MG63 (cell line): ENCODE results near the gene LUZP2. TPM values are rescaled to one million over a fixed set of nuclear protein-coding genes. Genes with fewer than 3 reads are reported as not detected.
"Not testable (repeated sequence)": the region's sequence is repeated elsewhere in the genome, so short reads cannot be mapped to it uniquely, and the experiment has no call there.

Experiments used
- DNase-seq: peaks from one replicate; pipeline ENCODE4 v3.0.0-alpha.2; 2020
- H3K27me3 ChIP-seq: fragments of 250-450 bp; sonication (Bioruptor Pico); 2 replicates; pipeline ENCODE4 v1.5.1; 2020; ENCODE audit warnings: mild to moderate bottlenecking, moderate library complexity
- H3K36me3 ChIP-seq: fragments of 250-450 bp; sonication (Bioruptor Pico); 2 replicates; pipeline ENCODE4 v1.5.1; 2020; ENCODE audit warnings: mild to moderate bottlenecking, moderate library complexity
- H3K4me3 ChIP-seq: fragments of 250-450 bp; sonication (Bioruptor Pico); 2 replicates; pipeline ENCODE4 v1.5.1; 2020; ENCODE audit warnings: mild to moderate bottlenecking, moderate library complexity
- H3K9me3 ChIP-seq: fragments of 250-450 bp; sonication (Bioruptor Pico); 2 replicates; pipeline ENCODE4 v1.5.1; 2020; ENCODE audit warnings: mild to moderate bottlenecking, moderate library complexity
- total RNA-seq: library from RNA; depleted of rRNA; stranded (reverse); fragments of >200 nt; shearing (Covaris generic); gene quantifications from 2 replicates; pipeline ENCODE4 v1.2.3, GENCODE V29; 2014; ENCODE audit warnings: low replicate concordance

The LUZP2 gene
- total RNA-seq, 1 experiment from 2014 or later, result 1.5 TPM

- not testable (repeated sequence) for H3K36me3 ChIP-seq, DNase-seq, H3K27me3 ChIP-seq, H3K9me3 ChIP-seq, H3K4me3 ChIP-seq
Observed at GRCh38 chr11:24999929-25000328, 503.1 kb downstream of the LUZP2 start.

DNA sequence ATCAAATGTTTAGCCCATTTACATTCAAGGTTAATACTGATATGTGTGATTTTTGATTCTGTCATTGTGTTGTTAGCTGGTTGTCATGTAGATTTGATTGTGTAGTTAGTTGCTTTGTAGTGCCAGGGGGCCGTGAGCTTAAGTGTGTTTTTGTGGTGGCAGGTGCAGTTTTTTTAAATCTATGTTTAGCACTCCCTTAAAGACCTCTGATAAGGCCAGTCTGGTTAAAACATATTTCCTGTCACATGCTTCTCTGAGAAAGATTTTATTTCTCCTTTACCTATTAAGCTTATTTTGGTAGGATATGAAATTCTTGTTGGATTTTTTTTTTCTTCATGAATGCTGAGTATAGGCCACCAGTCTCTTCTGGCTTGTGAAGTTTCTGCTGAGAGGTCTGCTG is 540.6 kb downstream of the LUZP2 start:
- no peaks in the 10 kb centered on the region for H3K9me3 ChIP-seq
- DNase-seq, result no peak

DNA sequence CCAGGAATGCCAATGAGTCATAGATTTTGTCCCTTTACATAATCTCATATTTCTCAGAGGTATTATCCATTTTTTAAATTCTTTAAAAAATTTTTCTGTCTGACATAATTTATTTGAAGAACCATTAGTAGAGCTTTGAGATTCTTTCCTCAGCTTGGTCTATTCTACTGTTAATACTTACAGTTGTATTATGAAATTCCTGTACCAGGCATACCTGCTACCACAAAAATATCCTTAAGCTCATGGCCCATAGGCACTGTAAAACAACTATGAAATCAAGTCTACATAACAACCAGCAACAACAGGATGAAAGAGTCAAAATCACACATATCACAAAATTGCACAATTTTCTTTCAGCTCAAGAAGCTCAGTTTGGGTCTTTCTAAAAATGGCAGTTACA is 541.3 kb downstream of the LUZP2 start:
- Histone ChIP-seq H3K4me3 (no peak overlapping the region), H3K36me3 (no peaks in the 10 kb centered on the region), H3K27me3 (no peaks in the 10 kb centered on the region), H3K9me3 (no peaks in the 10 kb centered on the region)
- DNase-seq, result no peak

More for the DNA sequence above, 540.6 kb downstream of the LUZP2 start:
- H3K36me3 ChIP-seq, result no peaks in the 10 kb centered on the region
- no peaks in the 10 kb centered on the region for H3K27me3 ChIP-seq
- H3K4me3 ChIP-seq, result no peak overlapping the region

DNA sequence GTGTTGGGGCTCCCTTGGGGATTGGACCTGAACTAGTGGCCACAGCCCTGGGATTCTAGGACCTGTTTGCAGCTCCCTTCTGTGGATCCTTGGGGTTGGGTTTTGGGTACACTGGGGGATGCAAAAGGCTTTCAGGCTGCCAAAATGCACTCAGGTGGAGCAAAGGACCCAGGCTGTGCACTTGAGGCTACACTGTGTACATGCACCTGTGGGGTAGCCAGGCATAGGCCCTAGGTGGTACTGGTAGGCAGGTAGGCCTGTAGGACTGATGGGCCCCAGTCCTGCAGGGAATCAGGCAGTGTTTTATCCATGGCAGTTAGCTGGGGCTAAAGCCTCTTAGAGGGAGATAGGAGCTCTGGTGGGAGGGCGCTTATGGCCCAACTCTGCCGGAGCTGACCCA is 542.3 kb downstream of the LUZP2 start:
- no peak overlapping the region for H3K4me3 ChIP-seq
- no peaks in the 10 kb centered on the region for H3K9me3 ChIP-seq
- DNase-seq, result no peak
- no peaks in the 10 kb centered on the region for H3K36me3 ChIP-seq
- H3K27me3 ChIP-seq, result no peaks in the 10 kb centered on the region

- H3K4me3 ChIP-seq, result no peak overlapping the region
Observed at GRCh38 chr11:25048632-25049031, 551.8 kb downstream of the LUZP2 start.

GRCh38 chr11:25052844-25053243 is 556.0 kb downstream of the LUZP2 start:
- Histone ChIP-seq H3K4me3 (no peak overlapping the region), H3K27me3 (no peaks in the 10 kb centered on the region), H3K36me3 (no peaks in the 10 kb centered on the region), H3K9me3 (no peaks in the 10 kb centered on the region)
- DNase-seq, result no peak

More at GRCh38 chr11:25048632-25049031, 551.8 kb downstream of the LUZP2 start:
- Histone ChIP-seq H3K9me3 (no peaks in the 10 kb centered on the region), H3K36me3 (no peaks in the 10 kb centered on the region), H3K27me3 (no peaks in the 10 kb centered on the region)
- DNase-seq, result no peak

GRCh38 chr11:25057861-25058260 is 561.0 kb downstream of the LUZP2 start:
- no peaks in the 10 kb centered on the region for H3K9me3 ChIP-seq
- no peak overlapping the region for H3K4me3 ChIP-seq
- no peak for DNase-seq

DNA sequence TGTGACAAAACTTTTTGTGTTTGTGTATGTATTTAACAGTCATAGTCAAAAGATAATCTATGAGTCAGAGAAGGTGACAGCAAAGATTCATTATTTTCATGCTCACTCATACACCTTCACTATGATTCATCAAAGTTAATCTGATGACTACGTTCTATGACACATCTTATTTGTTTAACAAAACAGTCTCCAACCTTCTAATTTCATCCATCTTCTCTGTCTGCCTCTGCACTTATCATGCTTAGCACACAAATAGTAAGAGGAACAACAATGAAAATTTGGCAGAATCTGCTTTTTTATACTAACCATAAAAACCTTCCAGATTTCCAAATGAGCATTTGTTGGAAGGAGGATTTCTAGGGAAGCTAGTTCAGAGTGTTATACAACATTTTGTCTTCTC is 568.9 kb downstream of the LUZP2 start:
- H3K27me3 ChIP-seq, result no peaks in the 10 kb centered on the region
- no peak overlapping the region for H3K4me3 ChIP-seq
- DNase-seq, result no peak
- H3K36me3 ChIP-seq, result no peaks in the 10 kb centered on the region
- H3K9me3 ChIP-seq, result peaks cover 2% of the 10 kb centered on the region; the same call in 1 of the 2 replicates

More at GRCh38 chr11:25057861-25058260, 561.0 kb downstream of the LUZP2 start:
- H3K36me3 ChIP-seq, result no peaks in the 10 kb centered on the region
- H3K27me3 ChIP-seq, result no peaks in the 10 kb centered on the region

GRCh38 chr11:25066706-25067105 is 569.9 kb downstream of the LUZP2 start:
- Histone ChIP-seq H3K27me3 (no peaks in the 10 kb centered on the region), H3K4me3 (no peak overlapping the region)
- DNase-seq, result no peak

DNA sequence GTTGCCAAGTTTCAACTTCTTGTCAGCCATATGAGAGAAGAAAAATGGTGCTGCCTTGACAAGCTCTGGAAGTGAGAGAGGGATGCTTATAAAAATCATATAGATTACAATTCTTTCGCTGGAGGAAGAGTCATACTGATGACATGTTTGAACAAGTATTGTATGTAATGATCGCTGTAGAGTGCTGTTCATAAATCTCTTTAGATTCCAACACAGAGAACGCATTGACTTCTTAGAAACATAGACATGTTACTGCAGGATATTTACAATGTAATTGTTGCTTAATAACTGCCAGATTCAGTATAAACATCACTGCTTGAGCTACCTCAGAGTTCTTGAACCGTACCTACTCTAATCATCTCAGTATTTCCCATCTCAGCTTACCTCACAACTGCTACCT is 571.6 kb downstream of the LUZP2 start:
- H3K9me3 ChIP-seq, result peaks cover 2% of the 10 kb centered on the region; the same call in 1 of the 2 replicates
- no peak overlapping the region for H3K4me3 ChIP-seq
- DNase-seq, result no peak
- H3K36me3 ChIP-seq, result no peaks in the 10 kb centered on the region
- H3K27me3 ChIP-seq, result no peaks in the 10 kb centered on the region

More at GRCh38 chr11:25066706-25067105, 569.9 kb downstream of the LUZP2 start:
- H3K9me3 ChIP-seq, result peaks cover 2% of the 10 kb centered on the region; the same call in 1 of the 2 replicates
- no peaks in the 10 kb centered on the region for H3K36me3 ChIP-seq

GRCh38 chr11:25094085-25094802 is 597.4 kb downstream of the LUZP2 start:
- no peak overlapping the region for H3K4me3 ChIP-seq
- H3K9me3 ChIP-seq, result no peaks in the 10 kb centered on the region
- no peaks in the 10 kb centered on the region for H3K27me3 ChIP-seq
- no peak for DNase-seq
- H3K36me3 ChIP-seq, result no peaks in the 10 kb centered on the region

DNA sequence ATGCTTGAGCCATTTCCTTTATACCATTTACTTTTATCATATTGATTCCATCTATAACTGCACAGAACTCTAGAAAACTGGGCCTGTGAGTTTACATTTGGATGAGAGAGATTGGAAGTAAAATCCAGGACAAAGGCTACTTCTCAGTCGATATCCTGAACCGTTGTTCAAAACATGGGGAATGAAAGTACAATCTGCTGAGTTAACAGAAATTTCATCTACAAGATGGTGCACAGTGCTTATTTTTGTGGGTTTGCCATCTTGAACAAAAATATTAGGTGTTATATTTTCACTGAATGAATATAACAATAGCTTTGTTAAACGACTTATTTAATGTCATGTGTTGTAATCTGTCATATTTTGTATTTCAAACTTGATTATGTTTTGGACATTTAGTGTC is 622.6 kb downstream of the LUZP2 start:
- Histone ChIP-seq H3K4me3 (no peak overlapping the region), H3K36me3 (no peaks in the 10 kb centered on the region), H3K27me3 (no peaks in the 10 kb centered on the region), H3K9me3 (no peaks in the 10 kb centered on the region)
- DNase-seq, result no peak
